ENCODE results near the gene DNAH10. TPM values are rescaled to one million over a fixed set of nuclear protein-coding genes. Genes with fewer than 3 reads are reported as not detected.

Gene DNAH10
- total RNA-seq, 1 experiment from 2014 or later, result 0.17 TPM

DNA sequence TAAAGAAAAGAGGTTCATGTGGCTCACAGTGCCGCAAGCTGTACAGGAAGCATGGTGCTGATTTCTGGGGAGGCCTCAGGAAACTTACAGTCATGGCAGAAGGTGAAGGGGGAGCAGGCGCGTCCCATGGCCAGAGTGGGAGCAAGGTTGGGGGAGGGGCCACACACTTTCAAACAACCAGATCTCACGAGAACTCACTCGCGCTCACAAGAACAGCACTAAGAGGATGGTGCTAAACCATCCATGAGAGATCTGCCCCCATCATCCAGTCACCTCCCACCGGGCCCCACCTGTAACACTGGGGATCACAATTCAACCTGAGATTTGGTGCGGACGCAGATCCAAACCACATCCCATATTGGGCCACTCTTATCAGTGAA, 130.1 kb downstream of the DNAH10 start:
- no peak overlapping the region for H4K8ac ChIP-seq (replicated peaks; ENCODE audit: insufficient read length, low read depth, low read length)
- no peak overlapping the region for H3K56ac ChIP-seq (ENCODE audit: insufficient read length, low read depth, low read length)
- H2BK5ac ChIP-seq (ENCODE audit: insufficient read length, low read length), result no peak overlapping the region
- Mint-ChIP-seq H3K36me3 (ENCODE audit: insufficient read depth in 1 of 3, low read depth in 3 of 3) (no peaks in the 10 kb centered on the region), H3K9me3 (no peaks in the 10 kb centered on the region), H3K27me3 (ENCODE audit: low read depth) (peaks cover 77% of the 10 kb centered on the region), H3K4me3 (no peak overlapping the region), H3K4me1 (peaks cover 17 to 18% of the 10 kb centered on the region in 2 experiments), H3K27ac (no peak overlapping the region)
- no peaks in the 10 kb centered on the region for H3K23me2 ChIP-seq (ENCODE audit: insufficient read length, low read depth, low read length, poor library complexity, severe bottlenecking)
- no peaks in the 10 kb centered on the region for H3K4me1 ChIP-seq (ENCODE audit: insufficient read depth, low read length)
- no peak overlapping the region for H3K27ac ChIP-seq (ENCODE audit: insufficient read length, low read depth, low read length)
- H2BK20ac ChIP-seq (ENCODE audit: low read depth, low read length, poor library complexity, severe bottlenecking), result no peak overlapping the region
- DNase-seq, result no peak
- no peak overlapping the region for H3K4ac ChIP-seq (ENCODE audit: low read depth, low read length)
- no peak overlapping the region for H2BK15ac ChIP-seq (ENCODE audit: low read depth, low read length)
- H2BK12ac ChIP-seq (ENCODE audit: insufficient read length, low read depth, low read length), result no peak overlapping the region
- no CpG with 5 or more reads among the region's 9 CpGs for WGBS (ENCODE audit: extremely low coverage, insufficient read length, low lambda C conversion rate)
- H3K9ac ChIP-seq (ENCODE audit: extremely low read depth, insufficient read length, low read length), result no peak overlapping the region
- H3K18ac ChIP-seq (ENCODE audit: insufficient read length, low read depth, low read length), result no peak overlapping the region
- no peak overlapping the region for H4K5ac ChIP-seq (ENCODE audit: insufficient read length, low read depth, low read length)
- no peak overlapping the region for H3K4me2 ChIP-seq (ENCODE audit: insufficient read depth, insufficient read length, low read length)
- no peak overlapping the region for H4K91ac ChIP-seq (ENCODE audit: insufficient read length, low read depth, low read length)
- H2AK5ac ChIP-seq (ENCODE audit: insufficient read length, low read length), result no peak overlapping the region
- H3K14ac ChIP-seq (ENCODE audit: insufficient read depth, low read length), result no peak overlapping the region
- no peak overlapping the region for H3K23ac ChIP-seq (ENCODE audit: insufficient read length, low read depth, low read length)
- H3K27me3 ChIP-seq (ENCODE audit: insufficient read depth, low read length), result no peaks in the 10 kb centered on the region
- no peaks in the 10 kb centered on the region for H4K20me1 ChIP-seq (ENCODE audit: control insufficient read depth, insufficient read depth, insufficient read length)
- H2BK120ac ChIP-seq (ENCODE audit: low read depth, low read length, poor library complexity, severe bottlenecking), result no peak overlapping the region
- TF ChIP-seq, protein P1, sequence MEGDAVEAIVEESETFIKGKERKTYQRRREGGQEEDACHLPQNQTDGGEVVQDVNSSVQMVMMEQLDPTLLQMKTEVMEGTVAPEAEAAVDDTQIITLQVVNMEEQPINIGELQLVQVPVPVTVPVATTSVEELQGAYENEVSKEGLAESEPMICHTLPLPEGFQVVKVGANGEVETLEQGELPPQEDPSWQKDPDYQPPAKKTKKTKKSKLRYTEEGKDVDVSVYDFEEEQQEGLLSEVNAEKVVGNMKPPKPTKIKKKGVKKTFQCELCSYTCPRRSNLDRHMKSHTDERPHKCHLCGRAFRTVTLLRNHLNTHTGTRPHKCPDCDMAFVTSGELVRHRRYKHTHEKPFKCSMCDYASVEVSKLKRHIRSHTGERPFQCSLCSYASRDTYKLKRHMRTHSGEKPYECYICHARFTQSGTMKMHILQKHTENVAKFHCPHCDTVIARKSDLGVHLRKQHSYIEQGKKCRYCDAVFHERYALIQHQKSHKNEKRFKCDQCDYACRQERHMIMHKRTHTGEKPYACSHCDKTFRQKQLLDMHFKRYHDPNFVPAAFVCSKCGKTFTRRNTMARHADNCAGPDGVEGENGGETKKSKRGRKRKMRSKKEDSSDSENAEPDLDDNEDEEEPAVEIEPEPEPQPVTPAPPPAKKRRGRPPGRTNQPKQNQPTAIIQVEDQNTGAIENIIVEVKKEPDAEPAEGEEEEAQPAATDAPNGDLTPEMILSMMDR (conservative IDR thresholded peaks at IDR 0.05), result no peak
- no peaks in the 10 kb centered on the region for H3K79me2 ChIP-seq (ENCODE audit: insufficient read depth, low read length)
- H3T11ph ChIP-seq (ENCODE audit: low read length), result no peak overlapping the region
- no peaks in the 10 kb centered on the region for H3K79me1 ChIP-seq (ENCODE audit: insufficient read depth, low read depth, low read length, poor library complexity, severe bottlenecking)
- H2AFZ ChIP-seq (ENCODE audit: low read length), result no peak overlapping the region
- no peaks in the 10 kb centered on the region for H3K9me3 ChIP-seq (ENCODE audit: control insufficient read depth, low read depth, low read length)

Data from H9 (cell line).